CD4-positive, alpha-beta T cell treated with Interleukin-6 for 4 hours (primary cell): Measurements from ENCODE around the gene VASP.
A peak's percentile ranks its signal among the peaks of the same experiment; 100 is the strongest.

Experiments
- DNase-seq: peaks from one replicate; pipeline ENCODE4 v3.0.0-alpha.2; 2020; ENCODE audit warnings: mixed read lengths

The VASP gene

GRCh38 chr19:45506989-45507871 lies at the start of gene VASP:
VASP (plus strand) TSS chr19:45507479; CDS start chr19:45507772, 293 bp downstream.
- peak; percentile 91 for DNase-seq

GRCh38 chr19:45457776-45458175 lies 49.5 kb upstream of the VASP start:
- no peak for DNase-seq

- no peak for DNase-seq
Observed at GRCh38 chr19:45460807-45461347, 46.4 kb upstream of the VASP start.

GRCh38 chr19:45462174-45462573 lies 45.1 kb upstream of the VASP start:
- no peak for DNase-seq

- DNase-seq: no peak
Observed at GRCh38 chr19:45463241-45463640, 44.0 kb upstream of the VASP start.

GRCh38 chr19:45464274-45464673 lies 43.0 kb upstream of the VASP start:
- no peak for DNase-seq

- no peak for DNase-seq
Observed at GRCh38 chr19:45464852-45465441, 42.3 kb upstream of the VASP start.

GRCh38 chr19:45467115-45467455 lies 40.2 kb upstream of the VASP start:
- DNase-seq: peak; percentile 4

GRCh38 chr19:45467456-45468158 lies 39.7 kb upstream of the VASP start, which contains the start of gene FOSB:
FOSB (plus strand) TSS chr19:45467996; CDS start chr19:45468587, 591 bp downstream.
- DNase-seq: peak; percentile 92

GRCh38 chr19:45468159-45468651 lies 39.1 kb upstream of the VASP start:
- DNase-seq: peak; percentile 59

GRCh38 chr19:45468803-45469131 lies 38.5 kb upstream of the VASP start:
- peak; percentile 66 for DNase-seq

- peak; percentile 95 for DNase-seq
Observed at GRCh38 chr19:45469132-45469944, 37.9 kb upstream of the VASP start.

GRCh38 chr19:45469945-45470761 lies 37.1 kb upstream of the VASP start:
- no peak for DNase-seq

GRCh38 chr19:45470762-45471081 lies 36.6 kb upstream of the VASP start:
- no peak for DNase-seq

GRCh38 chr19:45471111-45471930 lies 36.0 kb upstream of the VASP start:
- DNase-seq: no peak

- no peak for DNase-seq
Observed at GRCh38 chr19:45471931-45472562, 35.2 kb upstream of the VASP start.

GRCh38 chr19:45472563-45473366 lies 34.5 kb upstream of the VASP start:
- no peak for DNase-seq

- DNase-seq: no peak
Observed at GRCh38 chr19:45473367-45473681, 34.0 kb upstream of the VASP start.
